SU-DHL-6 (cell line): ENCODE measurements around the gene SLC30A2.

Experiments used
- EZH2phosphoT487 ChIP-seq: fragments of 200-600 bp; sonication (generic), shearing (Covaris generic); conservative IDR thresholded peaks from 2 replicates; pipeline ENCODE4 v1.6.1; 2018; ENCODE audit warnings: mild to moderate bottlenecking, antibody characterized with exemption, low read length, moderate library complexity, mixed read lengths
- TF ChIP-seq, protein P1 (sequence below): fragments of 200-600 bp; sonication (generic); IDR thresholded peaks from one replicate; pipeline ENCODE4 v1.5.1; 2017; ENCODE audit warnings: antibody characterized with exemption, mild to moderate bottlenecking, low read length, moderate library complexity; ENCODE audit not compliant: insufficient read depth, poor library complexity, severe bottlenecking

DNA sequence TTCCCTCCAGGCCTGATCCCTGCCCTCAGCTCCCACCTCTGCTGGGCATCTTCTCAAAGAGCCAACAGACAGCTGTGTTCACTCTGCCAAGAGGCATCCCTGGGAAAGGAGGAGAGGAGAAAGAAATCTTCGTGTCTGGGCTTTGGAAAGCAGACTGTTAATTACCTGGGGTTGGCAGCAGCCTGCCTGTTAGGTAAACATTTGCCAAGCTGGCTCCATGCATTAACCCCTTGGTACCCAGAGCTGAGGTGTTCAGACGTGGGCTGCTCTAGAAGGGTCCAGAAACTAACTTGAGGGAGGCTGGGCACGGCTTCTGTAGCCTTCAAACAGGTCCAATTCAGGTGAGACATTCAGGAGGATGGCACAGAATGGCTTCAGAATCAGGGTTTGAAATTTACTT, 33.1 kb downstream of the SLC30A2 start:
- no peak for TF ChIP-seq EZH2phosphoT487
- TF ChIP-seq, protein P1, sequence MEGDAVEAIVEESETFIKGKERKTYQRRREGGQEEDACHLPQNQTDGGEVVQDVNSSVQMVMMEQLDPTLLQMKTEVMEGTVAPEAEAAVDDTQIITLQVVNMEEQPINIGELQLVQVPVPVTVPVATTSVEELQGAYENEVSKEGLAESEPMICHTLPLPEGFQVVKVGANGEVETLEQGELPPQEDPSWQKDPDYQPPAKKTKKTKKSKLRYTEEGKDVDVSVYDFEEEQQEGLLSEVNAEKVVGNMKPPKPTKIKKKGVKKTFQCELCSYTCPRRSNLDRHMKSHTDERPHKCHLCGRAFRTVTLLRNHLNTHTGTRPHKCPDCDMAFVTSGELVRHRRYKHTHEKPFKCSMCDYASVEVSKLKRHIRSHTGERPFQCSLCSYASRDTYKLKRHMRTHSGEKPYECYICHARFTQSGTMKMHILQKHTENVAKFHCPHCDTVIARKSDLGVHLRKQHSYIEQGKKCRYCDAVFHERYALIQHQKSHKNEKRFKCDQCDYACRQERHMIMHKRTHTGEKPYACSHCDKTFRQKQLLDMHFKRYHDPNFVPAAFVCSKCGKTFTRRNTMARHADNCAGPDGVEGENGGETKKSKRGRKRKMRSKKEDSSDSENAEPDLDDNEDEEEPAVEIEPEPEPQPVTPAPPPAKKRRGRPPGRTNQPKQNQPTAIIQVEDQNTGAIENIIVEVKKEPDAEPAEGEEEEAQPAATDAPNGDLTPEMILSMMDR: no peak
